Measurements from ENCODE around the gene PRTG.

- TF ChIP-seq CTCF (IDR thresholded peaks at IDR 0.05) (no peak), EZH2 (IDR thresholded peaks at IDR 0.05) (no peak), EZH2phosphoT487 (IDR thresholded peaks at IDR 0.05) (no peak)
These were observed 154.7 kb downstream of the PRTG start, which contains the start of gene PYGO1 for GRCh38 chr15:55588070-55588814.
